Keratinocyte (primary cell): ENCODE measurements around the gene SUGCT. TPM values are rescaled to one million over a fixed set of nuclear protein-coding genes. Genes with fewer than 3 reads are reported as not detected.

ENCODE experiments used
- DNase-seq: peaks from one replicate; pipeline ENCODE4 v3.0.0-alpha.2; 2011; ENCODE audit warnings: low read depth, missing footprints, low spot score
- FAIRE-seq: peaks from 2 replicates; lab custom pipeline; 2011; peaks lifted over from hg19 to GRCh38; lab: Jason Lieb, UNC
- H2AFZ ChIP-seq: 2 replicates; pipeline ENCODE4 v1.6.0; 2012; ENCODE audit warnings: low read length, control low read depth, inconsistent platforms; ENCODE audit not compliant: control insufficient read depth
- H3K27ac ChIP-seq: 2 replicates; pipeline ENCODE4 v1.5.1; 2011; ENCODE audit warnings: low read length; ENCODE audit not compliant: control insufficient read depth, insufficient read depth
- H3K27me3 ChIP-seq: 3 replicates; pipeline ENCODE4 v1.6.0; 2011; ENCODE audit warnings: low read length; ENCODE audit not compliant: control insufficient read depth, insufficient read depth; ENCODE audit errors: extremely low read depth
- H3K36me3 ChIP-seq, 2 experiments: 2 replicates in 1 of 2; 3 replicates in 1 of 2; pipeline ENCODE4 v1.5.1; 2011; ENCODE audit warnings: low read length in 2 of 2, mild to moderate bottlenecking in 1 of 2; ENCODE audit not compliant: control insufficient read depth in 2 of 2, insufficient read depth in 2 of 2; ENCODE audit errors: extremely low read depth in 1 of 2
- H3K4me1 ChIP-seq: 3 replicates; pipeline ENCODE4 v1.5.1; 2011; ENCODE audit warnings: low read length; ENCODE audit not compliant: control insufficient read depth, insufficient read depth; ENCODE audit errors: extremely low read depth
- H3K4me2 ChIP-seq: 3 replicates; pipeline ENCODE4 v1.6.0; 2011; ENCODE audit warnings: low read depth, low read length; ENCODE audit not compliant: control insufficient read depth, insufficient read depth; ENCODE audit errors: extremely low read depth
- H3K4me3 ChIP-seq, 3 experiments: fragments of 200-600 bp in 1 of 3; sonication (generic) in 1 of 3; 2 replicates in 2 of 3; 3 replicates in 1 of 3; pipeline ENCODE4 v1.5.1; 2011 to 2016; ENCODE audit warnings: low read length in 3 of 3, mild to moderate bottlenecking in 3 of 3, control low read depth in 2 of 3, inconsistent platforms in 1 of 3, low read depth in 1 of 3, mixed read lengths in 1 of 3, mixed run types in 1 of 3, moderate library complexity in 1 of 3; ENCODE audit not compliant: control insufficient read depth in 2 of 3, insufficient read depth in 2 of 3; ENCODE audit errors: extremely low read depth in 1 of 3
- H3K79me2 ChIP-seq: 2 replicates; pipeline ENCODE4 v1.6.0; 2012; ENCODE audit warnings: low read length; ENCODE audit not compliant: control insufficient read depth, insufficient read depth
- H3K9ac ChIP-seq: 3 replicates; pipeline ENCODE4 v1.6.0; 2011; ENCODE audit warnings: low read length; ENCODE audit not compliant: control insufficient read depth, insufficient read depth; ENCODE audit errors: extremely low read depth
- H3K9me1 ChIP-seq: 3 replicates; pipeline ENCODE4 v1.6.0; 2011; ENCODE audit warnings: low read length; ENCODE audit not compliant: control insufficient read depth, insufficient read depth; ENCODE audit errors: extremely low read depth
- H3K9me3 ChIP-seq: 2 replicates; pipeline ENCODE4 v1.5.1; 2012; ENCODE audit warnings: low read depth, low read length; ENCODE audit not compliant: control insufficient read depth
- H4K20me1 ChIP-seq: 3 replicates; pipeline ENCODE4 v1.6.0; 2011; ENCODE audit warnings: low read length; ENCODE audit not compliant: control insufficient read depth, insufficient read depth; ENCODE audit errors: extremely low read depth
- EZH2 ChIP-seq: IDR thresholded peaks from one replicate; pipeline ENCODE4 v1.6.1; 2012; ENCODE audit warnings: inconsistent platforms, mild to moderate bottlenecking, low read length, moderate library complexity
- dilution Hi-C: fragments of 300-500 bp; cut with MboI; formaldehyde crosslinking; loops from one replicate; pipeline ENCODE4 v1.7.0; 2020; ENCODE audit warnings: low sequenced_read_pairs; ENCODE audit not compliant: extremely low pct_ligation_motif_present
- polyA plus RNA-seq, 5 experiments: library from polyadenylated mRNA; depleted of rRNA in 3 of 5; stranded (reverse) in 3 of 5; stranded (forward) in 1 of 5; unstranded in 1 of 5; fragments of >200 nt; gene quantifications; 1 replicate in 1 of 5; 2 replicates in 3 of 5; 3 replicates in 1 of 5; pipeline versions ENCODE4 v1.2.1 to v1.2.3, GENCODE V29; 2011 to 2012; ENCODE audit warnings: missing spikeins in 2 of 5, low read depth in 1 of 5, low replicate concordance in 1 of 5
- TF ChIP-seq, protein P1 (sequence below), 3 experiments: IDR thresholded peaks in 1 of 3; conservative IDR thresholded peaks in 1 of 3; optimal IDR thresholded peaks in 1 of 3; 2 replicates in 2 of 3; 3 replicates in 1 of 3; pipeline versions ENCODE3 to v1.5.1; 2011; ENCODE audit warnings: low read length in 3 of 3, mild to moderate bottlenecking in 3 of 3, moderate library complexity in 2 of 3, control low read depth in 1 of 3, inconsistent platforms in 1 of 3; ENCODE audit not compliant: insufficient read depth in 2 of 3; ENCODE audit errors: extremely low read depth in 1 of 3

Gene SUGCT
- polyA plus RNA-seq, 1 donor (not counting 4 experiments of a cell fraction or from before 2014, with no cell fraction given), result 134 TPM

DNA sequence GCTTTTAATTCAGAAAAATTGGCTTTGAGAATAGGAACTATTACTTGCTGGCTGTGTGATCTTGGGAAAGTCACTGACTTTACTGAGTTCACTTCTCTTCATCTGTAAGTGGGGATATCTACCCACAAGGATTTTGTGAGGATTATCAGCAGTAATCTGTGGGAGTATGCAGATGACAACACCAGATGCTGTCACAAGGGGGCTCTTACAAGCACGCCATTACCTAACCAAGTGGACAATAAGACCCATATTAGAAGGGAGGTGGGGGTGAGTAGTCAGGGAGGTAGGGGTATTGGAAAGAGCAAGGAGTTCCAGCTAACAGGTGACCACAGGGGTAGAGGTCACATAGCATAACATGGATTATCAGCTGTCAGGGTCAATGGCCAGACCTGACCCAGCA is 569.4 kb downstream of the SUGCT start:
- dilution Hi-C loops, result no loop called here

DNA sequence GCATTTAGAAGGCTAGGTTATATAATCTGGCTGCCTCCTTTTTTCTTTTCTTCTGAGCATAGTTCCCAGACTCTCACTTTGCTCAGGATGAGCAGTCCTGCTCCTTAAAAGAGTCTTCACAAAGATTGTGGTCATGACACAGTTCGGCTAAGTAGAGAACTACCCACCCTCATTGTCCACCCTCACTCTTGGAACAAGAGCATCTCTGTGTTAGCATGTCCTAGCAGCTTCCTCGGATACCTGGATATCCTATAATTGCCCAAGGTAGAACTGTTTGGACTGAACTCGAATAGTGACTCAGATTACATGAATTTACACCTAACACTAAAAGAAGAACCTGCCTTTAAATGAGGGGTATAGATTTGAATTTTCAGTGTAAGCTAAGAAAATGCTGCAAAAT is 572.0 kb downstream of the SUGCT start:
- no peaks in the 10 kb centered on the region for H3K9me3 ChIP-seq
- no peak overlapping the region for H3K4me3 ChIP-seq
- H3K9ac ChIP-seq, result no peak overlapping the region
- TF ChIP-seq EZH2, result no peak
- TF ChIP-seq, protein P1, sequence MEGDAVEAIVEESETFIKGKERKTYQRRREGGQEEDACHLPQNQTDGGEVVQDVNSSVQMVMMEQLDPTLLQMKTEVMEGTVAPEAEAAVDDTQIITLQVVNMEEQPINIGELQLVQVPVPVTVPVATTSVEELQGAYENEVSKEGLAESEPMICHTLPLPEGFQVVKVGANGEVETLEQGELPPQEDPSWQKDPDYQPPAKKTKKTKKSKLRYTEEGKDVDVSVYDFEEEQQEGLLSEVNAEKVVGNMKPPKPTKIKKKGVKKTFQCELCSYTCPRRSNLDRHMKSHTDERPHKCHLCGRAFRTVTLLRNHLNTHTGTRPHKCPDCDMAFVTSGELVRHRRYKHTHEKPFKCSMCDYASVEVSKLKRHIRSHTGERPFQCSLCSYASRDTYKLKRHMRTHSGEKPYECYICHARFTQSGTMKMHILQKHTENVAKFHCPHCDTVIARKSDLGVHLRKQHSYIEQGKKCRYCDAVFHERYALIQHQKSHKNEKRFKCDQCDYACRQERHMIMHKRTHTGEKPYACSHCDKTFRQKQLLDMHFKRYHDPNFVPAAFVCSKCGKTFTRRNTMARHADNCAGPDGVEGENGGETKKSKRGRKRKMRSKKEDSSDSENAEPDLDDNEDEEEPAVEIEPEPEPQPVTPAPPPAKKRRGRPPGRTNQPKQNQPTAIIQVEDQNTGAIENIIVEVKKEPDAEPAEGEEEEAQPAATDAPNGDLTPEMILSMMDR (optimal IDR thresholded peaks at IDR 0.05 in 1 of 3, IDR thresholded peaks at IDR 0.05 in 1 of 3, conservative IDR thresholded peaks at IDR 0.05 in 1 of 3; ENCODE audit: extremely low read depth in 1 of 3, insufficient read depth in 2 of 3, low read length in 3 of 3), result no peak
- no peaks in the 10 kb centered on the region for H3K79me2 ChIP-seq
- no peaks in the 10 kb centered on the region for H3K9me1 ChIP-seq
- H3K36me3 ChIP-seq, result no peaks in the 10 kb centered on the region
- DNase-seq (peak; percentile 72), FAIRE-seq (peak; percentile 91)
- H3K4me2 ChIP-seq, result peak overlapping the region; percentile 13
- no peak overlapping the region for H2AFZ ChIP-seq
- H4K20me1 ChIP-seq, result no peaks in the 10 kb centered on the region
- peak overlapping the region; percentile 22 for H3K27ac ChIP-seq
- peaks cover 31% of the 10 kb centered on the region for H3K4me1 ChIP-seq
- dilution Hi-C loops, result no loop called here
- no peaks in the 10 kb centered on the region for H3K27me3 ChIP-seq

More for the DNA sequence above, 569.4 kb downstream of the SUGCT start:
- H3K9ac ChIP-seq, result no peak overlapping the region
- H4K20me1 ChIP-seq, result no peaks in the 10 kb centered on the region
- TF ChIP-seq EZH2, result no peak
- TF ChIP-seq, protein P1 (optimal IDR thresholded peaks at IDR 0.05 in 1 of 3, IDR thresholded peaks at IDR 0.05 in 1 of 3, conservative IDR thresholded peaks at IDR 0.05 in 1 of 3; ENCODE audit: extremely low read depth in 1 of 3, insufficient read depth in 2 of 3, low read length in 3 of 3), result peak in 1 of 3 experiments; percentile 9
- no peaks in the 10 kb centered on the region for H3K36me3 ChIP-seq
- no peaks in the 10 kb centered on the region for H3K9me3 ChIP-seq
- no peak overlapping the region for H2AFZ ChIP-seq
- H3K27me3 ChIP-seq, result no peaks in the 10 kb centered on the region
- FAIRE-seq, result no peak
- DNase-seq, result no peak
- H3K27ac ChIP-seq, result no peak overlapping the region
- no peak overlapping the region for H3K4me3 ChIP-seq
- no peaks in the 10 kb centered on the region for H3K9me1 ChIP-seq
- H3K4me2 ChIP-seq, result no peak overlapping the region
- no peaks in the 10 kb centered on the region for H3K79me2 ChIP-seq
- peaks cover 22% of the 10 kb centered on the region for H3K4me1 ChIP-seq
